ENCODE results near the gene SLX9.
"Not testable (repeated sequence)": the region's sequence is repeated elsewhere in the genome, so short reads cannot be mapped to it uniquely, and the experiment has no call there.

The SLX9 gene

DNA sequence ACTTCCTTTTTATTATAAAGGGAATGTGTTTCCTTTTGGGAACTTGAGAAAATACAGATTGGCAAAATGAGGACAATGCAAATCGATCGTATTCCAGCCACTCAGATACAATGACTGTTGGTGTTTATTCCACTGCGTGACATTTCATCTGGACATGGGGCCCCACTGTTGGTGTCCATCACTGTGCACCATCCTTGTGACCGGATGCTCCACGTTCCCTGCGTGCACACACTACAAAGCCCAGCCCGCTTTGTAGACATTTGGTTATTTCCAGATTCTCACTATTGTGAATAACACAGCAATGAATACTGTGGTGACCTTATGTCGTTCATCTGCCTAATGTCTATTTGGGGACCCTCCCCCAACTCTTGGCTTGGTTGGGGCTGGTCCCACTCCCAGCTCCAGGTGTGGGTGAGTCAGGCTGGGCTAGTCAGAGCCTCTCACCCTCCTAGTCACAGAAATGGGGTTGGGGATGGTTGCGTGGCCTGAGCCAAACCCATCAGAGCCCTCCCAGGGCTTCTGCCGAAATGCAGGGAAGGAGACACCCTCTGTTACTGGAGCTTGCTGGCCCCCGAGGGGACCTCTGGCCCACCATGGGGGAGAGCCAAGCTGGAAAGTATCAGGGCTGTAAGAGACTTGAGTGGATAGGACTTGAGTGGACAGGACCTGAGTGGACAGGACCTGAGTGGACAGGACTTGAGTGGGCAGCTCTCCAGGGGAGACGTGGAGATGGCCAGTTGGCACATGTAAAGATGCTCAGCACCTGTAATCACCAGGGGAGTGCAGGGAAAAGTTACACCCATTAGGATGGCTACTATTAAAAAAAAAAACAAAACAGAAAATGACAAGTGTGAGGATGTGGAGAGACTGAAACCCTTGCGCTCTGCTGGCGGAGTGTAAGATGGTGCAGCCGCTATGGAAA, 77.5 kb downstream of the SLX9 start:
- Mint-ChIP-seq H3K4me3 (peak overlapping the region; percentile 74), H3K36me3 (no peaks in the 10 kb centered on the region), H3K27ac (no peak overlapping the region), H3K9me3 (ENCODE audit: low read depth) (no peaks in the 10 kb centered on the region), H3K4me1 (ENCODE audit: low read depth) (peaks cover 8% of the 10 kb centered on the region), H3K27me3 (peaks cover 12% of the 10 kb centered on the region)

DNA sequence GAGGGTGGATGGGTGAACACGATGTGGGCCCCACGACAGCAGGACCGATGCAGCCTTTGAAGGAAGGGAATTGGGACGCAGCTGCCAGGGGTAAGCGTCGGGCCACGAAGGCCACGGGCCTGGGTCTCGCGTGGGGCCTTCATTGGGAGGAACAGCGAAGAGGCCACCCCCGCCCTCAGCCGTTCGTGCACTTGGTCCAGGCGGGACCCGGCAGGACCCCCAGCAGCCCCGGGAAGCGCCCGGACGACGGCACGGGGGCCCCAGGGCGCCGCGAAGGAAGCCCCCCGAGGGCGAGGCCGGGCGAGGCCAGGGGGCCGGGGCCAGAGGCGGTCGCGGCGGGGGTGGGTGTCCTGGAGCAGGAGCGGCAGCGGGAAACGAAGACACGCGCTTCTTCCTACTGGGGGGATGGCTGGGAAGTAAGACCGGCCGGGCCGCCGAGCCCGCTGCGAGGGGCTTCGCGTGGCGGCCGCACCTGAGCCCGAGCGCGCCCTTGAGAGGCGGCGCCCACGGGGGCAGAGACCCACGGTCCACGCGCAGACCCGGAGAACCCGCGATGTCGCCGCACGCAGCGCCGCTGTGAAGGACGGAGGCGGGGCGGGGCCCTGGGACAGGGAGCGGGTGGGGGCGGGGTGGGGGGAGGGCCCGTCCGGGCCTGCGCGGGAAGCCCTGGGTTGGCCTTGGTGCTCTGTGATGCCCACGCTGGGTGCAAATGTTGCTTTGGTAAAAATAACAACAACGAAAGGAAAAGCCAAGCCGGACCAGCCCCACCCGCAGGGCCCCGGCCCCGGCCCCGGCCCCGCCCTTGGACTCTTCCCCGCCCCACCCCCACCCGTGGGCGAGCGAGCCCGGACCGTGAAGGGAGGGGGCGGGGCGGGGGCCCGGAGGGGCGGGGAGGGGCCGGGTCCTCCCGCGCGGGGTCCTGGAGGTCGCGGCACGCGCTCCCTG, 78.6 kb downstream of the SLX9 start:
- Mint-ChIP-seq H3K4me3 (peak overlapping the region; percentile 74), H3K27ac (no peak overlapping the region), H3K4me1 (ENCODE audit: low read depth) (peaks cover 8% of the 10 kb centered on the region)

DNA sequence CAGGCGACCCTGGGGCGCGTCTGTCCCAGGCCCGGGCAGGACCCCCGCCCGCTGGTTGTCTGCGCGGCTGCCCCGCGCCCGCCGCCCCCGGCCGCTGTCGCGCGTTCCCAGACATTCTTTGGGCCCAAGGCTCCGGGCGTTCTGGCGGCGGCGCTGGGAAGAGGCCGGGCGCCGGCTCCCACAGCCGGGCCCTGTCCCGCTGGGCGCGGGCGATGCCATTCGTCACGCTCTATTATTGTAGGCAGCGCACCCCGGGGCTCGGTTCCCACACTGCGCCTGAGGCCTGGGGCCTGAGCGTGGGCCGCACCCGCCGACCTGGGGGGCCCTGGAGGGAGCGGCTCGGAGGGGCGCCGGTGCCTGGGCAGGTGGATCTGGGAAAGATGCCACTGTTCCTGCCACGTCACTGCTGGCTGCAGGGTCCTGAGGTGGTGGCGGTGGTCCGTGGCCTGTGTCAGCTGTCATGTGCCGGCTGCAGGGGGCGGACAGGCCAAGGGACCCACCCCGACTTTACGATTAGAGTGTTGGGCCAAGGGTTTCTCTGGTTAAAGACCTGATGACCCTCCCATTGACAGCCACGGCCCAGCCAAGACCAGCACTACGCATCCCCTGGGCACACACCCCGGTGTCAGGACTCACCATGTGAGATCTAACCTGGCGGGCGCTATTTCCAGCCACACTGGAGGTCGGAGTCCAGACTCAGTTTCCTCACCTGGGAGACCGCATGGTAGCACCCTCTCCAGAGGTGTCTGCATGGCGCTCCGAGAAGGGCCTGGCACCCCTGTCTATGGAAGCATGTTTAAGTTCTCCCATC, 79.5 kb downstream of the SLX9 start:
- Mint-ChIP-seq H3K4me3 (peak overlapping the region; percentile 59), H3K36me3 (peaks cover under 1% of the 10 kb centered on the region), H3K9me3 (ENCODE audit: low read depth) (peaks cover 4% of the 10 kb centered on the region)

More for the DNA sequence above, 78.6 kb downstream of the SLX9 start:
- Mint-ChIP-seq H3K9me3 (ENCODE audit: low read depth) (peaks cover under 1% of the 10 kb centered on the region), H3K27me3 (peaks cover 12% of the 10 kb centered on the region), H3K36me3 (no peaks in the 10 kb centered on the region)

DNA sequence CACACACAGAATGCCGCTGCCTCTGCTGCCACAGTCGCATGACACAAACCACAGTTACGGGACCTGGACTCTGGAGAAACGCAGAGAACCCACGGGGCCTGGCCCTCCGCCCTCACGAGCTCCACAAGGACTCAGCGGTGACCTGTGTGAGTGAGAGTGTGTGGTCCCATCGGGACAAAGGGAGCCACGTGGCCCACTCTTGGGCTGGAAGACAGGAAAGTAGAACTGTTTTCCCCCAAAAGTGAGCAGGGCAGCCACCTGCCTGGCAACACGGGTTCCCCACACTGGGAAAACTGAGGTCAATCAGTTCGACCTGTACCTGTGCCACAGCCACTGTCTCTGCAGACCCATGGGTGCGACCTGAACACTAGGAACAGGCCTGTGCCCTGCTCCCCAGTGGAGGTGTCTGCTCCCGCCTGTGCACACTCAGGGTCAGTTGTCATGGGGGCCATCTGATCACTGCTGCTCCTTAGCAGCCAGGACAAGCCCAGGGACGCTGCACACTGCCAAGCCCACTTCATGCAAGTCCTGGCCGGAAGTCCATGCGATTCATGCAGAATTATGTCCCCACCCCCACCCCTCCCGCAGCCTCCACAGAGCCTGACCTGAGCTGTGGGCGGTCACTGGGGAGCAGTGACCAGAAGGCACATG, 80.2 kb downstream of the SLX9 start:
- Mint-ChIP-seq H3K27ac (no peak overlapping the region), H3K27me3 (peaks cover 10% of the 10 kb centered on the region), H3K36me3 (peaks cover 3% of the 10 kb centered on the region), H3K4me1 (ENCODE audit: low read depth) (peaks cover 6% of the 10 kb centered on the region), H3K9me3 (ENCODE audit: low read depth) (peaks cover 4% of the 10 kb centered on the region), H3K4me3 (peak overlapping the region; percentile 59)

More for the DNA sequence above, 79.5 kb downstream of the SLX9 start:
- Mint-ChIP-seq H3K4me1 (ENCODE audit: low read depth) (peaks cover 6% of the 10 kb centered on the region), H3K27me3 (peaks cover 10% of the 10 kb centered on the region), H3K27ac (no peak overlapping the region)

DNA sequence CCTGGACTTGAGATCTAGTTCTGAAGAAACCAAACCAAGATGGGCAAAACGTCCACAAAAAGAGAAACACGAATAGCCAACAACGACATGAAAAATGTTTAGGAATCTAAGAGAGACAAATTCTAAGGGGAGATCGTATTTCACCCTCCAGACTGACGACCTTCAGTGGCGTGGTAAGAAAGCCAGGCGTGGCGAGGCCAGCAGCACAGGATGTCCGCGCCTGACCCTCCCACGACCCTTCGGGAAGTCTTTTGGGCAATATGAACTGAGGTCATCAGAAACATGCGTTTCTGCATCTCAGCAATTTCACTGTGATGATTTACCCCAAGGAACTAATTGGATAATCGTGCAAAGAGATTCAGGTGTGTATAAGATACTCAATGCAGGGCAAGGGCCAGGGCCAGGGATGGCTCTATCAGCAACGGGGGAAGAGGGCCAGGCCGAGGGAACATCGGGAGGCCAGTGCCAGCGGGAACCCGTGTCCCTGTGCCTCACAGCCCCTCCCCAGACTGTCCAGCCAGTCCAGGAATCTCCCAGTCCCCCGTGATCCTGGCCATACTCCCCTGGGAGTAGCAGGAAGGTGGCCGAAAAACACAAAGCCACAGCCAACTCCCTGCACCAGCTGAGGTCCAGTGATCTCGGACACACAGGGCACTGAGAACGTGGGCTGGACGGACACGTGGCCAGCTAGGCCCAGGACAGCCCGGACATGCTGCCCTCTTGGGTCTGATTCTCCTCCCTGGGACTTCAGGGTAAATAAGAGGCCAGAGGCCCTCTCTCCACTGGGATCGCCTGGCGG, 81.0 kb downstream of the SLX9 start:
- Mint-ChIP-seq H3K27ac (no peak overlapping the region), H3K9me3 (ENCODE audit: low read depth) (peaks cover 4% of the 10 kb centered on the region), H3K36me3 (peaks cover 3% of the 10 kb centered on the region), H3K4me3 (no peak overlapping the region), H3K4me1 (ENCODE audit: low read depth) (peaks cover 6% of the 10 kb centered on the region), H3K27me3 (peaks cover 8% of the 10 kb centered on the region)

DNA sequence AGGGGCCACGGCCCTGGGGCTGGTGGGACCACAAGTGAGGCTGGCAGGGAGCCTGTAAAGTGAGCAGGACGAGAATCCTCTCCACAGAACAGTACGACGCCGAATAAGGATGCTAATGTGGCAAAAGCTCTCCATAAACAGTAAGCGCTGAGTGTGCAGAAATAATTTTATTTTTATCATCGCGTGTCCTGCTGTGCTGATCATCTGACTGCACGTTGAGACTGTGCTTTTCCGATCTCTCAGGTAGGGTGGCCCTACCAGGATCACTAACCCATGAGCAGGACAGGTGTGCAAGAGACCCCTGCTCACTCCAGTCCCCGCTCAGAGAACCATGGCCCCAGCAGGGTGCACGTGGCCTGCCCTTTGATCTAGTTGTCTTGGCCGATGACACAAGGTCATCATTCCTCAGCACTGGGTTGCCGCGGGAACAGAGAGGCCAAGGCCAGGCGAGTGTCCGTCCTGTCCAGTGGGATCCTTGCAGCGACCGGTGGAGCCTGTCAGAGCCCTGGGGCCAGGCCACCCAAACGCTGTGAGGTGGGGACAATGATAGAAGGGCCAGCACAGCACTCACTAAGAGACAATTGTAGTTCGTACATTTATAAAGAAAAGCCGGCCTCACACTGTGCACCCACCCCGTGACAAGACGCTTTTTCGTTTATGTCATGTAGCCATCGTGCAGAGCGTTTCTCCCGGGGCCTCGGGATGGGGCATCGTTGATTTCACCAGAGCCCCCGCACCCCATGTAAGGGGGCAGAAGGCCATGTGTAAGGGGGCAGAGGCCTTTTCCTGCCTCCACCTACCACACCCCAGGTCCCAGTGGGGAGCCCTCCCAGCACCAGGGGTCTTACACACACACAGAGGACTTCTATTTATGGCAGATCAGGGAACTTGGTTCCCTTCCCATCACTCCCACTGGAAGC, 81.9 kb downstream of the SLX9 start:
- H3K9me3 Mint-ChIP-seq (ENCODE audit: low read depth): peaks cover 4% of the 10 kb centered on the region
- no peak overlapping the region for H3K4me3 Mint-ChIP-seq
- H3K36me3 Mint-ChIP-seq: peaks cover 3% of the 10 kb centered on the region
- H3K27me3 Mint-ChIP-seq: peaks cover 6% of the 10 kb centered on the region
- H3K4me1 Mint-ChIP-seq (ENCODE audit: low read depth): peaks cover 6% of the 10 kb centered on the region
- no peak overlapping the region for H3K27ac Mint-ChIP-seq

DNA sequence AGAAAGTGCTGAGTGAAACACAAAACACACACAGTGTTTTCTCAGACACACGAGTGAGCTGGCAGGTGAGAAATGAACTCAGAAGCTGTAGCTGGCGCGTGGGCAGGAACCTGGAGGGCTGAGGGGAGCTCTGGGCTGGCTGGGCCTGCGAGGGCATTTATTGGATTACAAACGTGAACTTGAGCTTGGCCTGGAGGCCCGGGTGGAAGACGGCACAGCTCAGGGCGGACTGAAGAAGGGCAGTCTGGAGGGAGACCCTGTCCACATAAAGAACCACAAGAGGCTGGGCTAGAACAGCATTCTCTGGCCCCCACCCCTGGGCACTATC, 82.5 kb downstream of the SLX9 start:
- Mint-ChIP-seq H3K27ac (no peak overlapping the region), H3K9me3 (ENCODE audit: low read depth) (peaks cover 4% of the 10 kb centered on the region), H3K4me3 (no peak overlapping the region), H3K27me3 (peaks cover 6% of the 10 kb centered on the region), H3K4me1 (ENCODE audit: low read depth) (peaks cover 6% of the 10 kb centered on the region), H3K36me3 (peaks cover 3% of the 10 kb centered on the region)

DNA sequence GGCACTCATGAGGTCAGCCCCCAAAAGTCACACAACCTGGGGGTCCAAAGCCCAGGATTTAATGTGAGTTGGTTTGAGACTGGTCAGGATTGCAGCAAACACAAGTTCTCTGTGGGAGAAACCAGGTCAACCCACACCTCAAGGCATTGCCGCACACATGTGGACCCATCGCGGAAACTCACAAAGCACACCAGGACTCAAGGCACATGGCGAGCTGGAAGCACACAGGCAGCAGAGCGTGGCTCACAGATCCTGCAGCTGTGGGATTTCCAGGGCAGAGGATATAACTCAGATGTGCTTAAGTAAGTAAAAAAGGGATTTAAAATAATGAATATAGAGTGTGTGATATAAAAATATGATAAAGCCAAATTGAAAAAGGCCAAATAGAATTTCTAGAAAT, 82.9 kb downstream of the SLX9 start:
- no peak overlapping the region for H3K27ac Mint-ChIP-seq
- H3K4me3 Mint-ChIP-seq: no peak overlapping the region
- peaks cover 3% of the 10 kb centered on the region for H3K36me3 Mint-ChIP-seq
- H3K27me3 Mint-ChIP-seq: peaks cover 2% of the 10 kb centered on the region
- peaks cover 4% of the 10 kb centered on the region for H3K9me3 Mint-ChIP-seq (ENCODE audit: low read depth)
- peaks cover 3% of the 10 kb centered on the region for H3K4me1 Mint-ChIP-seq (ENCODE audit: low read depth)

DNA sequence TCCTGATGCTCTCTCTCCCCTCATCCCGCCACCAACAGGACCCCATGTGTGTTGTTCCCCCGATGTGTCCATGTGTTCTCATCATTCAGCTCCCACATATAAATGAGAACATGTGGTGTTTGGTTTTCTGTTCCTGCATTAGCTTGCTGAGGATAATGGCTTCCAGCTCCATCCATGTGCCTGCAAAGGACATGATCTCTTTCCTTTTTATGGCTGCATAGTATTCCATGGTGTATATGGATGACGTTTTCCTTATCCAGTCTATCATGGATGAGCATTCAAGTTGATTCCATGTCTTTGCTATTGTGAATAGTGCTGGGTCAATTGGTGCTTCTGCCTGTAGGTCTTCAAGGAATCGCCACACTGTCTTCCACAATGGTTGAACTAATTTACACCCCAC, 84.7 kb downstream of the SLX9 start:
- H3K4me1 Mint-ChIP-seq (ENCODE audit: low read depth); H3K9me3 Mint-ChIP-seq (ENCODE audit: low read depth); H3K27me3 Mint-ChIP-seq; H3K4me3 Mint-ChIP-seq; H3K27ac Mint-ChIP-seq; H3K36me3 Mint-ChIP-seq: not testable (repeated sequence)

DNA sequence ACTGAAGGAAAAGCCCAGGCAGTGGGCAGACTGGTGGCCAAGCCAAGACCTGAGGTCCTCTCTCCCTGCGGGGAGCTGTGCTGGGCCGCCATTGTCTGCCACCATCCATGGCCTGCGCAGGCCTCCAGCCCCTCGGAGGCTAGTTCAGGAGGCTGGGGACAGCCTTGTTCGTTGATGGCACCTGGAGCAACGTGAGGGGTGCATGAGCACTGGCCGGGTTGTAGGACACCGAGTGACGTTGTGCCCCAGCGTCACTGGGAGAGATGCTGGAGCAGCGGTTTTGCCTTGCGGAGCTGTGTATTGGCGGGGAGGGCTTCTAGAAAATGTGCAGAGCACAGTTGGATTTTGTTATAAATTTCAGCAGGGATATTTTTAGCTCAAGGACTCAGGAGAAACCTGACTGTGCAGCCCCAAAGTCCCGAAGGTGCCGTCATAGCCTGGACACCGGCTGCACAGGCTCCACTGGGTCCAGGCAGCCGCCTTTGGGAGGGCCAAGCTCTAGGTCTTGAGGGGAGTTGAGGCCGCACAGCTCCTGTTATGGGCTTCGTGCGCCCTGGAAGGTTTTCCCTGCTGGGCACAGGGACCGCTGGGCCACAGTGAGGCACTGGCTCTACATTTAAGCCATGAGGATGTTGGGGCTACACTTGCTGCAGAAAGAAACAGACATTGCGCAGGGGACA, 86.4 kb downstream of the SLX9 start:
- peaks cover 4% of the 10 kb centered on the region for H3K9me3 Mint-ChIP-seq (ENCODE audit: low read depth)
- H3K4me1 Mint-ChIP-seq (ENCODE audit: low read depth): no peaks in the 10 kb centered on the region
- H3K36me3 Mint-ChIP-seq: peaks cover 3% of the 10 kb centered on the region
- no peak overlapping the region for H3K4me3 Mint-ChIP-seq
- H3K27ac Mint-ChIP-seq: no peak overlapping the region
- no peaks in the 10 kb centered on the region for H3K27me3 Mint-ChIP-seq
